Measurements from ENCODE around the gene UBE2E3.

UBE2E3 gene

DNA sequence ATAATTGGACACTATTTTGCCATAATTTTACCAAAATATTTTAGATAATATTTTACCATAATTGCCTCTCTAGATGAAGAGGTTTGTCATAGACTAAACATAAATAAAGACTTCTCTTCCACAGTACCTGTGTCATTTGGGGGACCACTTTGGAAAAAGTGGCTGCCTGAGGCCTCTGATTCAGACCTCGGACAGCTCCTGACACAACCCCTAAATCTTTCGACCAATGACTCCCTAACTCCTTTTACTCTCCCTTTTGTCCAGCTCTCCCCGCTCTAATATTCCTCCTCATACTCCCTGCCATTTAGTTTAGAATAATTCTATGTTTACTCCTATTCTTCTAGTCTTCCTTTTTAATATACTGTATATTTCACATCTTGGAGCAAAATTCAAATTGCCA lies 36.0 kb upstream of the UBE2E3 start:
- TF ChIP-seq, protein P1, sequence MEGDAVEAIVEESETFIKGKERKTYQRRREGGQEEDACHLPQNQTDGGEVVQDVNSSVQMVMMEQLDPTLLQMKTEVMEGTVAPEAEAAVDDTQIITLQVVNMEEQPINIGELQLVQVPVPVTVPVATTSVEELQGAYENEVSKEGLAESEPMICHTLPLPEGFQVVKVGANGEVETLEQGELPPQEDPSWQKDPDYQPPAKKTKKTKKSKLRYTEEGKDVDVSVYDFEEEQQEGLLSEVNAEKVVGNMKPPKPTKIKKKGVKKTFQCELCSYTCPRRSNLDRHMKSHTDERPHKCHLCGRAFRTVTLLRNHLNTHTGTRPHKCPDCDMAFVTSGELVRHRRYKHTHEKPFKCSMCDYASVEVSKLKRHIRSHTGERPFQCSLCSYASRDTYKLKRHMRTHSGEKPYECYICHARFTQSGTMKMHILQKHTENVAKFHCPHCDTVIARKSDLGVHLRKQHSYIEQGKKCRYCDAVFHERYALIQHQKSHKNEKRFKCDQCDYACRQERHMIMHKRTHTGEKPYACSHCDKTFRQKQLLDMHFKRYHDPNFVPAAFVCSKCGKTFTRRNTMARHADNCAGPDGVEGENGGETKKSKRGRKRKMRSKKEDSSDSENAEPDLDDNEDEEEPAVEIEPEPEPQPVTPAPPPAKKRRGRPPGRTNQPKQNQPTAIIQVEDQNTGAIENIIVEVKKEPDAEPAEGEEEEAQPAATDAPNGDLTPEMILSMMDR (IDR thresholded peaks at IDR 0.05; ENCODE audit: low read depth, low read length, missing control alignments), result no peak
- no peak overlapping the region for H3K4me3 ChIP-seq (ENCODE audit: low read depth, low read length)
- DNase-seq (ENCODE audit: low read depth), result no peak

DNA sequence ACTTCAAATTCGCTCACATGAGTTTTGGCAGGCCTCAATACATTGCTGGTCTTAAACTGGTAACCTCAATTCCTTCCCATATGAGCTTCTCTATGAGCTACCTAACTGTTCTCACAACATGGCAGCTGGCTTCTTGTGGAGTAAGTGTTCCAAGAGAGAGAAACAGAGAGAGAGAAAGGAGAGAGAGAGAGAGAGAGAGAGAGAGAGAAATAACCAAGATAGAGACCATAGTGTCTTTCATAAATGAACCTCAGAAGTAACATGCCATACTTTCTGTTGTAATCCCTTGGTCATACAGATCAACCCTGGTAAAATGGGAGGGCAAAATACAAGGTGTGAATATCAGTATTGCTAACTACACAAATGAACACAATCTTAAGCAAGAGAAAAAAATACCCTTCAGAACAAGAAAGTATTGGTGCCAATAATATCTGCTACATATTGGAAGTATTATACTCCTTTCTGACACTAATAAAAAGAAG lies 33.2 kb upstream of the UBE2E3 start:
- no peak for DNase-seq (ENCODE audit: low read depth)
- no peak overlapping the region for H3K4me3 ChIP-seq (ENCODE audit: low read depth, low read length)
- TF ChIP-seq, protein P1 (IDR thresholded peaks at IDR 0.05; ENCODE audit: low read depth, low read length, missing control alignments), result no peak

DNA sequence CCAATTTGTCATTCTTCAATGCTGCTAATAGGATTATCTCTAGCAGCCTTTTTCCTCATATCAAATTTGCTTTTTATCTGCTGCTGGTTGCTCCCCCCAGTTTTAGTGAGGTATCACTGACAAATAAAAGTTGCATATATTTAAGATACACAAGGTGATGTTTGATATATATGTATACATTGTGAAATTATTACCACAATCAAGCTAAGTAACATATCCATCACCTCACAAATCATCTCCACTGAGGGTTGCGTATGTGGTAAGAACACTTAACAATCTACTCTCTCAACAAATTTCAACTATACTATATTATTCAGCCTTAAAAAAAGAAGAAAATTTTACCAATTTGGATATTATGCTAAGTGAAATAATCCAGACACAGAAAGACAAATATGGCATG lies 30.5 kb upstream of the UBE2E3 start:
- DNase-seq (ENCODE audit: low read depth), result no peak
- no peak overlapping the region for H3K4me3 ChIP-seq (ENCODE audit: low read depth, low read length)
- TF ChIP-seq, protein P1 (IDR thresholded peaks at IDR 0.05; ENCODE audit: low read depth, low read length, missing control alignments), result no peak

DNA sequence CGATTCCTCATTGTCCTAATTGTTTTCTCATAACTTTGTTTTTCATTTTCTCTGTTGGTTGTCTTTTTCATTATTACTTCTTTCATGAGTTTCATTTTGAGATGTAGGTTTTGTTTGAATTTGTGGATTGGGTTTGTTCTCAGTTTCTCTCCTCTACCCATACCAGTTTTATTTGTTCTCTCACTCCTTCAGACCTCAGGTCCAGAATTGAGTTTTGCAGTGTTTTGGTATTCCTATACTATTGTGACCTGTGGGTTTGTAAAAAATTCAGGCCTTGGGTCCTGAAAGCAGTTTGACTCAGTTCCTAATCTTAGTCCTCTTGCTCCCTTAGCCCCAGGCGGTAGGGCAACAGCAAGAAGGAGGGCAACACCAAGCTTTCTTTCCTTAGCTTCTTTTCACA lies 28.3 kb upstream of the UBE2E3 start:
- TF ChIP-seq, protein P1 (IDR thresholded peaks at IDR 0.05; ENCODE audit: low read depth, low read length, missing control alignments), result no peak
- H3K4me3 ChIP-seq (ENCODE audit: low read depth, low read length), result no peak overlapping the region
- DNase-seq (ENCODE audit: low read depth), result no peak

DNA sequence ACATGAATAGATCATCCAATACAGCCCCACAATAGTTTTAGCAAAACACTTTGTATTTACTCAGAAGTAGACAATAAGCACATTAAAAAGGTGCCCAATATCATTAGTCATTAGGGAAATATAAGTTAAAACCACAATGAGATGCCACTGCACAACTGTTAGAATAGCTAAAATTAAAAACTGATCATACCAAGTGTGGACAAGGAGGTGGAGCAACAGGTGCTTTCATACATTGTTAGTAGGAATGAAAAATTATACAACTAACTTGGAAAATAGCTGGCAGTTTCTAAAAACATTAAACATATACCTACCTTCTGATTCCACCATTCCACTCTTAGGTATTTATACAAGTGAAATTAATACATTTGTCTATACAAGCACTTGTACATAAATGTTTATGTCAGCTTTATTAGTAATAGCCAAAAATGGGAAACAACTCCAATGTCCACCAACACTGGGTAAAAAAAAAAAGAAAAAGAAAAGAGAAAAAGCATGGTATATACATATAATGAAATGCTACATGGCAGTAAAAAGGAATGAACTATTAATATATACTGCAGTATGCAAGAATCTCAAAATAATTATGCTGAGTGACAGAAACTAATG lies 27.6 kb upstream of the UBE2E3 start:
- no peak overlapping the region for H3K4me3 ChIP-seq (ENCODE audit: low read depth, low read length)
- TF ChIP-seq, protein P1 (IDR thresholded peaks at IDR 0.05; ENCODE audit: low read depth, low read length, missing control alignments), result no peak
- no peak for DNase-seq (ENCODE audit: low read depth)

DNA sequence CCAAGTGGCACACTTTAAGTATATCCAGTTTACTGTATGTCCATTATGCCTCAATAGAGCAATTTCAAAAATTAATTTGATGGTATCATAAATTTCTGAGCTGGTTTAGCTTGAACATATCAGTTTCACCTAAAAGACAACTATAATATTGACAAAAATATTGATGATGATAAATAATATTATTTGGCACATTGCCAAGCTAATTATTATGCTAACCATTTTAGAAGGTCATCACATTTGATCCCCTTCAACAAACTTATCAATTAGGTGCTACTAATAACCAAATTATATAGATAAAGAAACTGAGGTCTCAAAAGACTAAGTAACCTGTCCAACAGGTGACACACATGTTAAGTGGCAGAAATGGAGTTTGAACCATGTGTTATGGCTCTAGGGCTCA lies 26.9 kb upstream of the UBE2E3 start:
- H3K4me3 ChIP-seq (ENCODE audit: low read depth, low read length), result no peak overlapping the region
- no peak for DNase-seq (ENCODE audit: low read depth)
- TF ChIP-seq, protein P1 (IDR thresholded peaks at IDR 0.05; ENCODE audit: low read depth, low read length, missing control alignments), result no peak

DNA sequence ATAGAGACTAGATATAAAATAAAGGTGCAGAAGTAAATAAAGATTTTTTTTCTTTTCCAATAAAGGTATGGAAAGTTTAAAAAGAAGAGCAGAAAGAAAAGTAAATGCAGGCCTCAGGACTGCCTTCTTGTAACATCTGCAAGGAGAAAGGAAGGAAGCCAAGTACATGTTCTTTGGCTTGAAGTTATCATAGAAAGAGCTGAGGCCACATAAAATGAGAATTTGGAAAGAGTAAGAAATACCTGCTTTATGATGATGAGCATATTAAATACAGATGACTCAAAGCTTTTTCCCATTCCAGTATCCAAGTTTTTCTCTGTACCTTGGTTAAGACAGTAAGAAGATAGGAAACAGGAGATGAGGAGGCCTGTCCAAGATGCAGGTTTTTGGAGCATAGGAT lies 25.3 kb upstream of the UBE2E3 start:
- TF ChIP-seq, protein P1 (IDR thresholded peaks at IDR 0.05; ENCODE audit: low read depth, low read length, missing control alignments), result no peak
- H3K4me3 ChIP-seq (ENCODE audit: low read depth, low read length), result no peak overlapping the region
- no peak for DNase-seq (ENCODE audit: low read depth)

Data from GM12864 (cell line).